Esophagus squamous epithelium (tissue), 4 donors: Measurements from ENCODE around the gene PAX8.
"Not testable (repeated sequence)": the region's sequence is repeated elsewhere in the genome, so short reads cannot be mapped to it uniquely, and the experiment has no call there.

ENCODE experiments used
- CTCF ChIP-seq, 6 experiments: fragments of 450-650 bp in 4 of 6; fragments of 200-600 bp in 2 of 6; sonication (generic) in 2 of 6; IDR thresholded peaks; one replicate each; pipeline ENCODE4 v1.5.1; 2016 to 2019; ENCODE audit warnings: antibody characterized with exemption in 6 of 6, mild to moderate bottlenecking in 4 of 6, moderate library complexity in 4 of 6
- POLR2A ChIP-seq, 4 donors: fragments of 450-650 bp; IDR thresholded peaks; one replicate each; pipeline ENCODE4 v1.6.1; 2017; ENCODE audit warnings: antibody characterized with exemption in 4 of 4, mild to moderate bottlenecking in 4 of 4, moderate library complexity in 3 of 4

GRCh38 chr2:113297590-113297989 is 18.9 kb upstream of the PAX8 start:
- TF ChIP-seq POLR2A (IDR thresholded peaks at IDR 0.05), result not testable (repeated sequence)
- peak in 2 of 6 experiments; percentile 8 to 26 for TF ChIP-seq CTCF (IDR thresholded peaks at IDR 0.05)
